Stimulated activated CD8-positive, alpha-beta memory T cell treated with anti-CD3 and anti-CD28 coated beads, Interleukin-4, amount 100 ng/mL, for 24 hours (primary cell): Measurements from ENCODE around the gene INHA.
A peak's percentile ranks its signal among the peaks of the same experiment; 100 is the strongest.

Source experiments
- DNase-seq: peaks from one replicate; pipeline ENCODE4 v3.0.0-alpha.2; 2020; ENCODE audit warnings: low read depth

INHA gene

GRCh38 chr2:219575566-219576504, 3.7 kb downstream of the INHA start:
- DNase-seq = no peak

GRCh38 chr2:219576505-219577388, 4.6 kb downstream of the INHA start:
- DNase-seq = no peak

DNA sequence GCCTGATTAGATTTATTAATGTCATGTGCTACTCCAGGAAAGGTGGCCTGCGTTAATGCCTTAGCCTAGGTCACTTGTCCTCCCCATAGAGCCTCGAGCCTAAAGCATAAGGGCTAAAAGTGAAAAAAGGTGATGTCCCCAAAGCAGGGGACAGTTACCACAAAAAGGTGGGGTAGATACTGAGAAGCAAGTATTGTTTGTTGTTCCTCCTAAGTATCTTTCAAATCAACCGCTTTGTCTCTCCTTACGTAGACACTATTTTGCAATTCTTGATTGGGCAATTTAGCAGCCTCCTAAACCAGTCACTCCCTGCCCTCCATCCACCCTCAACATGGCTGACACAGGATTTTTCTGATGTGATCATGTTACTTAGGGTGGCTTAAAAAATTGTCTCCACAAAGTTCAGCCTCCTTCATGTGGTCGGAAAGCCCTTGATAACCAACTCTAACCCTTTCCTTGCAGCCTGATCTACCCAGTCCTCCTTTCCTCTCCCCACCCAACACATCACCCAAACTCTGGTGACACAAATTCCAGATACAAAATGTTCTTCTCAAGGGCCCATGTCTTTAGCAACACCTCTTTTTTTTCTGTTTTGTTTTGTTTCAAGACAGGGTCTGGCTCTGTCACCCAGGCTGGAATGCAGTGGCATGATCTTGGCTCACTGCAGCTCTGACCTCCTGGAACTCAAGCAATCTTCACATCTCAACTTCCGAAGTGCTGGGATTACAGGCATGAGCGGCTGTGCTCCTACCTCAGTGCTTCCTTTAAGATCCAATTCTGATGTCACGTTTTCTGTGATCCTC, 6.9 kb downstream of the INHA start:
- no peak for DNase-seq

GRCh38 chr2:219581346-219581745, 9.2 kb downstream of the INHA start:
- no peak for DNase-seq

- DNase-seq = no peak
These were observed 19.0 kb downstream of the INHA start for GRCh38 chr2:219591091-219591490.

GRCh38 chr2:219592736-219593135, 20.6 kb downstream of the INHA start:
- no peak for DNase-seq

GRCh38 chr2:219593154-219593553, 21.0 kb downstream of the INHA start:
- DNase-seq = no peak

DNA sequence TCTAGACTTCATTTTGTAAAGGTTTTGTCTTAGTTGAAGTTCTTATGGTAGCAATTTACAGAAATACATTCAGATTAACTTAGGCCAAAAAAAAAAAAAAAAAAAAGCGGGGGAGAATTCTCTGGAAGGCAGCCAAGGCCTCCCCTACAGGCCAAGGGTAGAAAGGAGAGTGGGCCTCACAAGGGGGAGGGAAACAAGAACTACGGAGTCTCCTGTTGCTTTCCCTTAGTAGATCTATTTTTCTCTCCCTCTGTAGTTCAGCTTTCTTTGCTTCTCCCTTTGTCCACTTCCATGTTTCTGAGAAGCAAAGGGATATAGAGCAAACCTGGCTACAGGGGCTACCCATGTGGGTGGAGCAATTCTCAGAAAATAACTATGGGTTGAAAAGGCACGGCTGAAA, 23.1 kb downstream of the INHA start:
- DNase-seq = no peak

DNA sequence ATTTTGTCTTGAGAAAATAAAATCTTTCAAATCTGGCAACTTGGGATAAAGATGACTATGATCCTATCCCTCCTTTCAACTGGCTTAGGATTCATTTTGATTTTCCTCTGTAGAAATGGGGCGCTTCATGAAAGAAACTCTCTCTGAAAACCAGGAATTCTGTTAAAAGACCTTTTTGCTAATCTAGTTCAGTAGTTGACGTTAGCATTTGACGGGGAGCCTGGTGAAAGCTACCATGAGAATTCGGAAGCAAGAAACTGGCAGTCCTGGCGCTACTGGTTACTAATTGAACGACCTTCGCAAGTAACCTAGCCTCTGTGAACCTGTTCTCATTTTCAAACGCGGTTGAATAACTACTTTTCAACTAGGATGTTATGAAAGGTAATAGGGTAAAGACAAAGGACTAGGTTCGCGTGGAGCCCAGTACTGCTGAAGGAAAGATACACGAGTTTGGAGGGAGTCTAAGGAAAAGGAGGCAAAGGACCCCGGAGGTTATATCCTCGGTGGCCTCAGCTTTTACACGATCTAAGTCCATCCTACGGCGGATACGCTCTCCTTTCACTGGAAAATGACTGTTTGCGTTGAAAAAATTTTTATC, 24.9 kb downstream of the INHA start:
- DNase-seq = no peak

DNA sequence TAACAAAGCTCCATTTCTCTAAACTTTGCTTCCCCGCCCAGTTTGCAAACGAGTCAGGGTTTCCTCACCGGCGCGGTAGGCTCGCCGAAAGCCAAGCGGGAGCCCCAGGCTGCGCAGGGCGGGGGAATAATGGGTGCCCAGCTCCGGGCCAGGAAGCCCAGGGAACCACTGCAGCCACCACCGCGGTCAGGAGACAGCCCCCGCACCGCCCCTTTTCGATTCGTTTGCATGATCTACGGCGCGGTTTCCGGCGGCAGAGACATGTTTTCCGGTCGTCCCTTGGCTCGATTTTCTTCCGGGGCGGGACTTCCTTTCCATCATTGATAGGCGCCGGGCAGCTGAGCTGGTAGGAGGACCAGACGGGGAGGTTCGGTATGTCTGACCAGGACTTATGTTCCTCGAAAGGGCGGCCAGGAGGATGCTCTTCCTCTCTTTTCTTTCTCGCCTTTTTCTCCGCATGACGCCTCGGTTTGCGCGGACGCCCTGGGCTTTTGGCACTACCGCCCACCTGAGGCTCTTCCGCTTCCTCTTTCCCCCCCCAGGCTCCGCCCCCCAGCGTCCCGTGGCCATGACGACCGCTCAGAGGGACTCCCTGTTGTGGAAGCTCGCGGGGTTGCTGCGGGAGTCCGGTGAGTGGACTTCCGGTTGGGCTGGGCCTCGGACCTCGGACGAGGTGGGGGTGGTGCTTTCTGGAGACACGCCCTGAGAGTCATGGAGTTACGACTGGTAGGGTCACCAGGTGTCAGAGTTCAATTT, 25.6 kb downstream of the INHA start, which contains the start of gene STK11IP:
TSS of gene STK11IP (plus strand) at position 306 of the 756 bp plus-strand sequence. CDS start at position 569, 263 bp downstream.
- peak; percentile 91 for DNase-seq

DNA sequence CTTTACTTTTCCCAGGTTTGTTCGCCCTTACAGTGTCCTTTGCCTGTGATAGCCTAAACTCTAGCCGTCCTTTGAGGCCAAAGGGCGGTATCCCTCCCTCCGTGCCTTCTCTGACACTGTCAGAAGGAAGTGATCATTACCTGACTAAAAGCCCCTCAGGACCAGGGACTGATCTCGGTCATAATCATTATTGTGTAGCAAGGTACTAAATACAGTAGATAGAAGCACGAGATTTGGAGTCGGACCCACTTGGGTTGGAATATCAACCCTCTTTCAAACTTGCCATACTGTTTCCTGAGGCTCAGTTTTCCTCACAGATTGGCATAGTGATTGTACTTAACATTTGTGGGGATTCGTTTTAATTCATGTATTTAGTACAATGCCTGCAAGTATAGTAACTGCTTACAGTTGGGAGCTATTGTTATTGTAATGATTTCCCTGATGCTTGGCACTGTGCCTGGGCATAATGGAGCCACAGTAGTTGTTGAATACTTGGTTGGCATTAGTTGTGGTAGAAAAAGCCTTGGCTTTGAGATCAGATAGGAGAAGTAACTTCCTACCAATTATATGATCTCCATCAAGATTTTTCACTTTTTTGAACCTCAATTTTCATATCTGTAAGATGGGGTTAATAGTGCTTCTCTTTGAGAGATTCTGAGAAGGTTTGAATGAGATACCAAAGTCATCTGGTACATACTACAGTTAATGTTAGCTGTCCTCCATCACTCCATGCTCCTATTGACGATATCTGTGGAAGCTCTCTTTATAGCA, 26.4 kb downstream of the INHA start:
- DNase-seq = no peak

GRCh38 chr2:219603771-219604170, 31.7 kb downstream of the INHA start:
- no peak for DNase-seq

- no peak for DNase-seq
These were observed 33.5 kb downstream of the INHA start for GRCh38 chr2:219605607-219605954.

GRCh38 chr2:219607931-219608330, 35.8 kb downstream of the INHA start:
- no peak for DNase-seq

DNA sequence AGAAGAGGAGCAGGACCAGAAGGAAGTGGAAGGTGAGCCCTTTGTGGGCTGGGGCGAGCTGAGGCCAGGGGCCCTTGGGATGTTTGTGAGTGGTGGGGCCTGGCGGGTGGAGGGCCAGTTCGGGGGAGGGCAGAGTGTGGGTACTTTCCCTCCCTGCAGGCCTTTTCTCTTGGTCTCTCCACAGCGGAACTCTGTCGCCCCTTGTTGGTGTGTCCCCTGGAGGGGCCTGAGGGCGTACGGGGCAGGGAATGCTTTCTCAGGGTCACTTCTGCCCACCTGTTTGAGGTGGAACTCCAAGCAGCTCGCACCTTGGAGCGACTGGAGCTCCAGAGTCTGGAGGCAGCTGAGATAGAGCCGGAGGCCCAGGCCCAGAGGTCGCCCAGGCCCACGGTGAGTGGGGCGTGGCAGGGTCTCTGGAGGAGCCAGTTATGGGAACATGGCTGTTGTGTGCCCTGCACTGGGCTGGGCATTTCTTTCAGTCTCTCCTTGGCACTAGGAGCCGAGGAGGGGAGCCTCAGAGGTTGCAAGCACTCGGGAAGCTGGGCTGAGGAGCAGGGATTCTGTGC, 36.4 kb downstream of the INHA start:
- DNase-seq = no peak

DNA sequence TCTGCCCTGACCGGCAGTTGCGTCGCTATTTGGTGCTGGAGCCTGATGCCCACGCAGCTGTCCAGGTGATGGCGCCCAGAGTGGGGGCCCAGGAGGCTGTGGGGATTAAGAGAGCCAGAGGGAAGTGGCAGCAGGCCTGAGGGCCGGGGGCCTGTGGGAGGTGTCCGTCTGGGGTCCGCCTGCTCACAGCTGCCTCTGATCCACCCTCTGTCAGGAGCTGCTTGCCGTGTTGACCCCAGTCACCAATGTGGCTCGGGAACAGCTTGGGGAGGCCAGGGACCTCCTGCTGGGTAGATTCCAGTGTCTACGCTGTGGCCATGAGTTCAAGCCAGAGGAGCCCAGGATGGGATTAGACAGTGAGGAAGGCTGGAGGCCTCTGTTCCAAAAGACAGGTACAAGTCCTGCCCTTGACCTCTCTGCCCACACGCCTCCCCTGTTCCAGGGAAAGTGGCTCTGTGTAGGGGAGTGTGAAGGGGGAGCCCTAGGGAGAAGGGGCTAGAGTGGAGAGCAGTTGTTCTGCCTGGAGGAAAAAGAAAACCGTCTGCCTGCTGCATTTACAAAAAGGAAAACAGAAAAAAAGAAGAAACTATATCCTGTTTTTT, 37.1 kb downstream of the INHA start:
- no peak for DNase-seq

- no peak for DNase-seq
These were observed 39.2 kb downstream of the INHA start for GRCh38 chr2:219611306-219611705.

DNA sequence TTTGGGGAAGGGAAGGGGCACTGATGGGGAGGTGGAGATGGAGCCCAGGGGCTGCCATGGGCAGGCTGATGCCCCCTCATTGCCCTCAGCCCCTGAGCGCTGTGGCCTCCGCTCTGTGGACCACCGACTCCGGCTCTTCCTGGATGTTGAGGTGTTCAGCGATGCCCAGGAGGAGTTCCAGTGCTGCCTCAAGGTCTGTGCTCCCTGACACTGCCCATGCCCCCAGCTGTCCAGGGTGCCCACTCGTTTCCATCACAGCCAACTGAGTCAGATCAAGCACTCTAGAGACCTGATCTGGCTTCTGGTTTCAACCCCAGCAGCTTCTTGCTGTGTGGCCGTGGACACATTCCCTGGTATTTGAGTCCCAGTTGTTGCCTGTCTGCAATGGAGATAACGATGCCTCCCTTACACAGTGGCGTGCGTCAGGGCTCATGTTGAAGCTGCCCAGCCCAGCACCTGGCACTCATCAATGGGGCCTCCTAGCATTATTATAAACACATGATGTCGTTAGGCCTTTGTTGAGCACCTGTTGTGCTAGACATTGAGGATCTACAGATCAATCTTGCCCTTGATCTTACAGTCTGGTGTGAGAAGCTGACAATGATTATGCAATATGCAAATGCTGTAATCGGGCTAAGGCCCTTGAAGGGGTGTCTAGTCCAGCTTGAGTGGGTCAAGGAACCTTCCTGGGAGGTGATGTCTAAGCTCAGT, 39.9 kb downstream of the INHA start:
- no peak for DNase-seq
